GM12878 (cell line): Measurements from ENCODE around the gene DAAM2. TPM values are rescaled to one million over a fixed set of nuclear protein-coding genes. Genes with fewer than 3 reads are reported as not detected.

ENCODE experiments used
- ATAC-seq: fragments of 200-7000 bp; cut with Tn5 transposase; 3 replicates; pipeline ENCODE4 v1.9.1; 2020; ENCODE audit warnings: mild to moderate bottlenecking, moderate library complexity
- BruUV-seq: library from RNA; stranded (reverse); fragments of 400-500 nt; replicated peaks from 2 replicates; lab custom pipeline; 2021; lab: Mats Ljungman, UMichigan
- CTCF ChIA-PET: fragments of 300-600 bp; sonication (Branson Sonifier 250); formaldehyde crosslinking; extraction: SDS; loops from one replicate; lab custom pipeline; 2021; ENCODE audit warnings: inconsistent platforms; lab: Yijun Ruan, JAX
- POLR2A ChIA-PET: fragments of 350-600 bp; formaldehyde crosslinking; extraction: SDS; loops from one replicate; lab custom pipeline; 2021; ENCODE audit warnings: inconsistent platforms; lab: Charles Lee
- RAD21 ChIA-PET: fragments of 300-600 bp; sonication (Branson Sonifier 250); formaldehyde crosslinking; loops from one replicate; lab custom pipeline; 2023; ENCODE audit warnings: antibody characterized with exemption; ENCODE audit not compliant: unreplicated experiment; lab: Charles Lee
- SMC1A ChIA-PET: fragments of 300-600 bp; sonication (Branson Sonifier 250); formaldehyde crosslinking; loops from one replicate; lab custom pipeline; 2023; ENCODE audit not compliant: unreplicated experiment, uncharacterized antibody; lab: Charles Lee
- DNase-seq: peaks from one replicate; pipeline ENCODE4 v3.0.0-alpha.2; 2011; ENCODE audit warnings: low read depth, low spot score
- FAIRE-seq: peaks from 3 replicates; lab custom pipeline; 2011; peaks lifted over from hg19 to GRCh38; lab: Jason Lieb, UNC
- H2AFZ ChIP-seq: 2 replicates; pipeline ENCODE4 v1.6.0; 2011; ENCODE audit warnings: low read depth, low read length, control low read depth; ENCODE audit not compliant: control insufficient read depth
- H3K27ac ChIP-seq: 2 replicates; pipeline ENCODE4 v1.5.1; 2011; ENCODE audit warnings: control low read depth; ENCODE audit not compliant: control insufficient read depth, insufficient read depth
- H3K27me3 ChIP-seq, 2 experiments: replicated peaks in 1 of 2; 2 replicates each; pipeline versions ENCODE4 v1.6.0 to v1.6.1; 2011; ENCODE audit warnings: low read length in 1 of 2; ENCODE audit not compliant: control insufficient read depth in 2 of 2, insufficient read depth in 2 of 2
- H3K36me3 ChIP-seq, 2 experiments: 2 replicates each; pipeline ENCODE4 v1.5.1; 2011; ENCODE audit warnings: low read length in 1 of 2; ENCODE audit not compliant: control insufficient read depth in 2 of 2, insufficient read depth in 2 of 2
- H3K4me1 ChIP-seq: 2 replicates; pipeline ENCODE4 v1.6.1; 2011; ENCODE audit warnings: mild to moderate bottlenecking, low read length, moderate library complexity, mixed read lengths; ENCODE audit not compliant: control insufficient read depth, insufficient read depth
- H3K4me2 ChIP-seq: 2 replicates; pipeline ENCODE4 v1.6.0; 2011; ENCODE audit warnings: control low read depth; ENCODE audit not compliant: control insufficient read depth, insufficient read depth
- H3K4me3 ChIP-seq: fragments of 200-600 bp; sonication (generic); 2 replicates; pipeline ENCODE4 v1.5.1; 2016
- H3K79me2 ChIP-seq: 2 replicates; pipeline ENCODE4 v1.6.0; 2011; ENCODE audit warnings: low read length; ENCODE audit not compliant: control insufficient read depth, insufficient read depth
- H3K9ac ChIP-seq: 2 replicates; pipeline ENCODE4 v1.8.0; 2011; ENCODE audit warnings: low read length, control low read depth, mixed read lengths; ENCODE audit not compliant: control insufficient read depth, insufficient read depth
- H3K9me3 ChIP-seq: replicated peaks from 3 replicates; pipeline ENCODE4 v1.5.1; 2011; ENCODE audit warnings: mild to moderate bottlenecking, low read length; ENCODE audit not compliant: control insufficient read depth, insufficient read depth
- H4K20me1 ChIP-seq: 2 replicates; pipeline ENCODE4 v1.6.0; 2011; ENCODE audit not compliant: control insufficient read depth, insufficient read depth
- BCL11A ChIP-seq: IDR thresholded peaks from 2 replicates; pipeline ENCODE4 v1.6.1; 2011; ENCODE audit warnings: low read depth, low read length
- HDGF ChIP-seq: fragments of 450-650 bp; IDR thresholded peaks from 2 replicates; pipeline ENCODE4 v1.6.1; 2016; ENCODE audit warnings: antibody characterized with exemption
- MTA2 ChIP-seq: fragments of 450-650 bp; IDR thresholded peaks from 2 replicates; pipeline ENCODE4 v1.6.1; 2016; ENCODE audit warnings: low read depth, mild to moderate bottlenecking, moderate library complexity
- MXI1 ChIP-seq: fragments of 150-350 bp; IDR thresholded peaks from 2 replicates; pipeline ENCODE4 v1.6.1; 2011; ENCODE audit warnings: low read depth, mild to moderate bottlenecking, inconsistent platforms, low read length, improper control_type of control experiment
- RELB ChIP-seq: fragments of 450-650 bp; IDR thresholded peaks from 2 replicates; pipeline ENCODE4 v1.6.1; 2017; ENCODE audit warnings: low read depth, mild to moderate bottlenecking, moderate library complexity
- SMAD5 ChIP-seq: IDR thresholded peaks from 2 replicates; pipeline ENCODE4 v1.6.1; 2016; ENCODE audit warnings: antibody characterized with exemption, low read depth
- TBL1XR1 ChIP-seq: IDR thresholded peaks from 2 replicates; pipeline ENCODE4 v1.6.1; 2012; ENCODE audit warnings: low read depth, low read length, improper control_type of control experiment
- TCF7 ChIP-seq: IDR thresholded peaks from 2 replicates; pipeline ENCODE4 v1.6.1; 2014; ENCODE audit warnings: antibody characterized with exemption, borderline replicate concordance
- ZNF384 ChIP-seq: IDR thresholded peaks from 2 replicates; pipeline ENCODE4 v1.6.1; 2012; ENCODE audit warnings: low read depth, mild to moderate bottlenecking, low read length, improper control_type of control experiment, borderline replicate concordance
- WGBS: methylation state at CpG from one replicate; pipeline ENCODE4 v1.1.6; 2016; ENCODE audit warnings: low lambda C conversion rate; ENCODE audit not compliant: insufficient replicate concordance, insufficient coverage; ENCODE audit errors: missing lambda C conversion rate; 5-methylcytosine and 5-hydroxymethylcytosine counted together
- in situ Hi-C: fragments of 300-500 bp; cut with MboI; formaldehyde crosslinking; loops from 9 replicates; pipeline ENCODE4 v1.14.3; 2018; ENCODE audit warnings: mixed read lengths
- intact Hi-C: fragments of 100-400 bp; cut with micrococcal nuclease; formaldehyde crosslinking; loops from one replicate; pipeline ENCODE4 v1.14.2; 2022; ENCODE audit not compliant: unreplicated experiment
- polyA plus RNA-seq, 11 experiments: library from polyadenylated mRNA; depleted of rRNA in 4 of 11; unstranded in 6 of 11; stranded (reverse) in 5 of 11; fragments of >200 nt; fragmentation: Nextera tagmentation in 4 of 11; fragmentation: Illumina TruSeq in 1 of 11; extraction: Ambion mirVana in 4 of 11; extraction: Trizol in 1 of 11; gene quantifications; 1 replicate in 1 of 11; 2 replicates in 10 of 11; pipeline versions ENCODE4 v1.2.1 to v1.2.3, GENCODE V29; 2011 to 2016; ENCODE audit warnings: inconsistent platforms in 2 of 11, missing spikeins in 2 of 11, low read depth in 1 of 11
- total RNA-seq, 4 experiments: library from RNA; depleted of rRNA in 3 of 4; stranded (reverse); fragments of >200 nt in 3 of 4; fragmentation: Illumina TruSeq in 1 of 4; extraction: Trizol in 1 of 4; gene quantifications; 2 replicates each; pipeline versions ENCODE4 v1.2.1 to v1.2.3, GENCODE V29; 2013 to 2021
- TF ChIP-seq, protein P1 (sequence below): fragments of 450-650 bp; IDR thresholded peaks from 2 replicates; pipeline ENCODE4 v1.6.1; 2017; ENCODE audit warnings: mild to moderate bottlenecking, moderate library complexity

Gene DAAM2
- total and polyA plus RNA-seq, 10 of the 15 experiments (the other 5 are each of a cell fraction or from before 2014, with no cell fraction given), result 0.05 to 0.22 TPM; not detected in 8

DNA sequence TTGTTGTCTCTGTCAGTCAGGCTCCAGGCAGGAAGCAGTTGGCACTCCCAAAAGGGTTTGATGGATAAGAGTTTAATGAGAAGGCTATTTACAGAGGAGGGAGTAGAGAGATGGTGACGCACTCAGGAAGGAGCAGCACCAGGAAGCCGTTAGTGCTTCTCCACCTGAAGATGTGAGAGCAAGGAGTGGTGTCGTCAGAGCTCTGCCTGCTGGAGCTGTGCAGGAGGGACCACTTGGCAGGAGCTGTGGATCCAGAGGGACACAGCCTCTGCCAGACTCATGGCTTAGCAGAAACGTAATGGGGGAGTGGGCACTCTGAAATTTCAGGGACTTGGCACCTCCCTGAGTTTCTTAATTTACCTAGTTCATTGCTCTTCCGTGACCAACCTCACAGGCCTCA, 16.8 kb downstream of the DAAM2 start (continued):
- TF ChIP-seq MTA2, result no peak
- TF ChIP-seq TCF7, result no peak

DNA sequence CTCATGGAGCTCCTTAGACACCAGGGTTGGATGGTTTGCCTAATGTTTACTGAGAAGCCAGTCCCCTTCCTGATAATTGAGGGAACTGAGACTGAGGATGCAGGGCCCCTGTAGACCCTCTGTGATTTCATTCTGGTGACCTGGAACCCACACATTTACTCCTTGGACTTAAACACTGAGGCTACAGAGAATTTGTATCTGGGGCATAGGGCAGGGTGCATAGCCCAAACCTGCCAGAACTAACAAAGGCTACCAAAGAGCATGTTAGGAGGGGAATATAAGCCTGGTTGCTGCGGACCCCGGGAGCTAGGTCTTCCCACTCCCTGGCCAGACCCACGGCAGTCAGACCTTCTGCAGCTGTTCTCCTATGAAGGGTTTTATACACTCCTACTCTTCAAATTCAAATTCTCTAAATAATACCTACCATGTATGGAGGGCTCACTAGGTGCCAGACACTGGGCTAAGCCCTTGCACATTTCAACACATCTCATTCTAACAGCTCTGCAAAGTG, 19.7 kb downstream of the DAAM2 start:
- ChIA-PET POLR2A (no interaction called here), RAD21 (interaction anchor here (0.7 kb wide), 1 partner anchor 434 kb away, joined by 3 read pairs; no protein-coding TSS in a partner anchor), SMC1A (interaction anchor here (0.8 to 1.7 kb wide), 4 partner anchors 10 to 145 kb away, joined by 3 to 7 read pairs (median 3); no protein-coding TSS in a partner anchor), CTCF (interaction anchor here (0.6 to 2.9 kb wide), 4 partner anchors 52 to 449 kb away, joined by 3 to 12 read pairs (median 4); no protein-coding TSS in a partner anchor)
- in situ Hi-C loops (no loop called here), intact Hi-C loops (no loop called here)
- Histone ChIP-seq H3K4me1 (peaks cover 3% of the 10 kb centered on the region; the same call in 1 of the 2 replicates), H3K4me3 (no peak overlapping the region), H3K36me3 (no peaks in the 10 kb centered on the region), H4K20me1 (no peaks in the 10 kb centered on the region), H3K79me2 (no peaks in the 10 kb centered on the region), H3K9me3 (no peaks in the 10 kb centered on the region), H2AFZ (no peak overlapping the region), H3K4me2 (no peak overlapping the region), H3K27ac (no peak overlapping the region), H3K27me3 (no peaks in the 10 kb centered on the region), H3K9ac (no peak overlapping the region)
- FAIRE-seq (no peak), ATAC-seq (no peak), DNase-seq (no peak)
- TF ChIP-seq MXI1 (no peak), TBL1XR1 (no peak), BCL11A (no peak), RELB (no peak), SMAD5 (no peak), HDGF (no peak), ZNF384 (no peak)
- TF ChIP-seq, protein P1, sequence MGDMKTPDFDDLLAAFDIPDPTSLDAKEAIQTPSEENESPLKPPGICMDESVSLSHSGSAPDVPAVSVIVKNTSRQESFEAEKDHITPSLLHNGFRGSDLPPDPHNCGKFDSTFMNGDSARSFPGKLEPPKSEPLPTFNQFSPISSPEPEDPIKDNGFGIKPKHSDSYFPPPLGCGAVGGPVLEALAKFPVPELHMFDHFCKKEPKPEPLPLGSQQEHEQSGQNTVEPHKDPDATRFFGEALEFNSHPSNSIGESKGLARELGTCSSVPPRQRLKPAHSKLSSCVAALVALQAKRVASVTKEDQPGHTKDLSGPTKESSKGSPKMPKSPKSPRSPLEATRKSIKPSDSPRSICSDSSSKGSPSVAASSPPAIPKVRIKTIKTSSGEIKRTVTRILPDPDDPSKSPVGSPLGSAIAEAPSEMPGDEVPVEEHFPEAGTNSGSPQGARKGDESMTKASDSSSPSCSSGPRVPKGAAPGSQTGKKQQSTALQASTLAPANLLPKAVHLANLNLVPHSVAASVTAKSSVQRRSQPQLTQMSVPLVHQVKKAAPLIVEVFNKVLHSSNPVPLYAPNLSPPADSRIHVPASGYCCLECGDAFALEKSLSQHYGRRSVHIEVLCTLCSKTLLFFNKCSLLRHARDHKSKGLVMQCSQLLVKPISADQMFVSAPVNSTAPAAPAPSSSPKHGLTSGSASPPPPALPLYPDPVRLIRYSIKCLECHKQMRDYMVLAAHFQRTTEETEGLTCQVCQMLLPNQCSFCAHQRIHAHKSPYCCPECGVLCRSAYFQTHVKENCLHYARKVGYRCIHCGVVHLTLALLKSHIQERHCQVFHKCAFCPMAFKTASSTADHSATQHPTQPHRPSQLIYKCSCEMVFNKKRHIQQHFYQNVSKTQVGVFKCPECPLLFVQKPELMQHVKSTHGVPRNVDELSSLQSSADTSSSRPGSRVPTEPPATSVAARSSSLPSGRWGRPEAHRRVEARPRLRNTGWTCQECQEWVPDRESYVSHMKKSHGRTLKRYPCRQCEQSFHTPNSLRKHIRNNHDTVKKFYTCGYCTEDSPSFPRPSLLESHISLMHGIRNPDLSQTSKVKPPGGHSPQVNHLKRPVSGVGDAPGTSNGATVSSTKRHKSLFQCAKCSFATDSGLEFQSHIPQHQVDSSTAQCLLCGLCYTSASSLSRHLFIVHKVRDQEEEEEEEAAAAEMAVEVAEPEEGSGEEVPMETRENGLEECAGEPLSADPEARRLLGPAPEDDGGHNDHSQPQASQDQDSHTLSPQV, result no peak
- no TSS peak for BruUV-seq
- 59% methylated on average over 3 of the region's 3 CpGs for WGBS
